Keratinocyte (primary cell): ENCODE results near the gene DAB1.

Experiments
- CTCF ChIP-seq, 3 experiments: IDR thresholded peaks in 1 of 3; conservative IDR thresholded peaks in 1 of 3; optimal IDR thresholded peaks in 1 of 3; 2 replicates in 2 of 3; 3 replicates in 1 of 3; pipeline versions ENCODE3 to v1.5.1; 2011; ENCODE audit warnings: low read length in 3 of 3, mild to moderate bottlenecking in 3 of 3, moderate library complexity in 2 of 3, control low read depth in 1 of 3, inconsistent platforms in 1 of 3; ENCODE audit not compliant: insufficient read depth in 2 of 3; ENCODE audit errors: extremely low read depth in 1 of 3
- EZH2 ChIP-seq: IDR thresholded peaks from one replicate; pipeline ENCODE4 v1.6.1; 2012; ENCODE audit warnings: inconsistent platforms, mild to moderate bottlenecking, low read length, moderate library complexity

DNA sequence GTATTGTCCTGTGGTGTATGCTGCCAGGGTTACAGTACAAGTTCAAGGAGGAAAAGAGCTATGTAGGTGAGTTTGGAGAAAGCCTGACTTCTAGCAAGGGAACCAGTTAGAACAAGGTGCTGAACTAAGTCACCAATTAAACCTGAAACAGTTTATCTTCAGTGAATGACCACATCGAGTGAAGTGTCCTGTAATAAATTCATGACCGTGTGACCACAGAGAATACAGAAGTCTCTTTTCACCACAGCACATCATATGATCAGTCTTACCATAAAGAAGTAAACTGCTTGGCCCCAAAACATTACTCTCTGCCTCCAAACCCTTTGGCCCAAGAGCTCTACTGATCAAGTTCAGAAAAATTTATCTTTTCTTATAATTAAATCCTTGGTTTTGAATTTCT, 141.4 kb downstream of the DAB1 start:
- TF ChIP-seq CTCF (optimal IDR thresholded peaks at IDR 0.05 in 1 of 3, IDR thresholded peaks at IDR 0.05 in 1 of 3, conservative IDR thresholded peaks at IDR 0.05 in 1 of 3; ENCODE audit: extremely low read depth in 1 of 3, insufficient read depth in 2 of 3, low read length in 3 of 3) (no peak), EZH2 (no peak)
